GM12872 (cell line): Measurements from ENCODE around the gene DIRAS2.

Experiments used
- TF ChIP-seq, protein P1 (sequence below): IDR thresholded peaks from 3 replicates; pipeline ENCODE4 v1.5.1; 2011; ENCODE audit warnings: low read depth, mild to moderate bottlenecking, low read length, moderate library complexity; ENCODE audit not compliant: insufficient read depth

DIRAS2 gene

DNA sequence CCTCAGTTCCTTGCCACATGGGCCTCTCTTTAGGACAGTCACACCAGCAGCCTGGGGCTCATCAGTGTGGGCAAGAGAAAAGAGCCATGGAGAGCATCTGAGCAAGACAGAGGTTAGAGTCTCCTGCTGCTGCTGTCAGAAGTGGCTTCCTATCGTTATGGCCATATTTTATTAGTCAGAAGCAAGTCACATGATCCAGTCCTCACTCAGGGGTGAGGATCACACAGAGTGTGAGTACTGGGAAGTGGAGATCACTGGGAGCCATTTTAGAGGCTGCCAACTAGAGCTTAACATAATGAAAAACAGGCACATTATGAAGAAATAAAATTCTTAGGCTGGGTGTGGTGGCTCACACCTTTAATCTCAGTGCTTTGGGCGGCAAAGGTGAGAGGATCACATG, 62.0 kb downstream of the DIRAS2 start:
- TF ChIP-seq, protein P1, sequence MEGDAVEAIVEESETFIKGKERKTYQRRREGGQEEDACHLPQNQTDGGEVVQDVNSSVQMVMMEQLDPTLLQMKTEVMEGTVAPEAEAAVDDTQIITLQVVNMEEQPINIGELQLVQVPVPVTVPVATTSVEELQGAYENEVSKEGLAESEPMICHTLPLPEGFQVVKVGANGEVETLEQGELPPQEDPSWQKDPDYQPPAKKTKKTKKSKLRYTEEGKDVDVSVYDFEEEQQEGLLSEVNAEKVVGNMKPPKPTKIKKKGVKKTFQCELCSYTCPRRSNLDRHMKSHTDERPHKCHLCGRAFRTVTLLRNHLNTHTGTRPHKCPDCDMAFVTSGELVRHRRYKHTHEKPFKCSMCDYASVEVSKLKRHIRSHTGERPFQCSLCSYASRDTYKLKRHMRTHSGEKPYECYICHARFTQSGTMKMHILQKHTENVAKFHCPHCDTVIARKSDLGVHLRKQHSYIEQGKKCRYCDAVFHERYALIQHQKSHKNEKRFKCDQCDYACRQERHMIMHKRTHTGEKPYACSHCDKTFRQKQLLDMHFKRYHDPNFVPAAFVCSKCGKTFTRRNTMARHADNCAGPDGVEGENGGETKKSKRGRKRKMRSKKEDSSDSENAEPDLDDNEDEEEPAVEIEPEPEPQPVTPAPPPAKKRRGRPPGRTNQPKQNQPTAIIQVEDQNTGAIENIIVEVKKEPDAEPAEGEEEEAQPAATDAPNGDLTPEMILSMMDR = no peak

DNA sequence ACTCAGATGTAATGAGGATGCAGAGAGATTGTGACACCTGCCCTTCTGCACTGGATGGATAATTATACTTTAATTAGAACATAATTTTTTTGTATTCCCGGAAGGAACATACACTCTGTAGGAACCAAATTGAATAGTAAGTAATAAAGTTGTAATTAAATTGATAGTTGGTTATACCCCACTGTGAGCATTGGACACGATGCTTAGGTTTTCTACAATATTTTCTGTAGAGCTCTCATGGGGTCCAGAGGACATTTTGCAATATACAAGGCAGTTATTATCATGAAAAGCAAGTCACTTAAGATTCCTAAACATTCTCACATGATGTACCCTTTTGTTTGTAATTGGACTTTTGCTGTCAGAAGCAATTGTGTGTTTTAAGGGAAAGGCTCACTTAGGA, 63.4 kb downstream of the DIRAS2 start:
- TF ChIP-seq, protein P1 = no peak

DNA sequence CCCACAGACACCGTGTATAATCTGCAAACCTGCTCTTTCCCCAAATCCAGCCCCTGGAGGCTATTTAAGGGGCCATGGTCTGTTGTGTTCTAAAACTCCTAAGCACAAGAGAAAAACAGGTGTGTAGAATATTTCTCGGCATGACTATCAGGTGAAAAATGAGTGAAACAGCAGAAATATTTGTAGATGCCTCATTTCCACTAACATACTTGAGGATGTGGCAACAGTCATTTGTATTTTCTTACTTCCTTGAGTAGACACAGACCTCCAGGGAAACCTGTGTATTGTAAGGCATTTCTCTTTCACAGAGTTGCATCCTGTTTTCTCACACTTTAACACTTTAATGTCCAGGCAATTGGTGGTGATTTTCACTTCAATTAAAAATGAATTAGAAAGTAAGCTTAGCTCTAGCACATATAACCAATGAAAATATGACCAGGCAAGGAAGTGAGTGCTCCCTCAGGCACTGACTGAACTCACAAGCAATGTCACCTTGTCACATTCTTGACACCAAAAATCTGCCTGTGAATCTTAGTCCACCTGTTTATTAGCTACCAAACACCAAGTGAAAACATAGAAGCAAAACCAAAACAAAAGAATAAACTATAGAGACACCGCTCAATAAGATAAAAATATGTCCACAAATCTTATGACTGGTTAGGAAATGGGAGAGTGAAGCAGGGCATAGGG, 64.4 kb downstream of the DIRAS2 start:
- TF ChIP-seq, protein P1 = no peak

DNA sequence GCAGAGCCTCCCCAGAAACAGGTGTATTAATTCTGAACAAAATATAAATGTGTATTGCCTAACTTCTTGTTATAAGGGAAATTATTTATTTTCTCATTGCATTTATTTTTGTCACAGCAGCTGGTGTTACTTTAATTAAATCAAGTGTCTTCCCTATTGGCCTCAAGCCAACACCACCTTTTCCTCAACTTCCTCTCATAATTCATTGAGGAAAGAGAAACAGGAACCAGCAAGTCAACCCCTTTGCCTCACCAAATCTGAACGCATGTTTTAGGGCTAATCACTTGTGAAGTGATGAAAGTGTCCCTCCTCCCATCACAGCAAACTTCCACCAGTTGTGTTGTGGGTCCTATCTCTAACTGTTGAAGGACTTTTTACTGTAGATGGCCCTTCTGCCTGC, 73.1 kb downstream of the DIRAS2 start:
- TF ChIP-seq, protein P1 = no peak

DNA sequence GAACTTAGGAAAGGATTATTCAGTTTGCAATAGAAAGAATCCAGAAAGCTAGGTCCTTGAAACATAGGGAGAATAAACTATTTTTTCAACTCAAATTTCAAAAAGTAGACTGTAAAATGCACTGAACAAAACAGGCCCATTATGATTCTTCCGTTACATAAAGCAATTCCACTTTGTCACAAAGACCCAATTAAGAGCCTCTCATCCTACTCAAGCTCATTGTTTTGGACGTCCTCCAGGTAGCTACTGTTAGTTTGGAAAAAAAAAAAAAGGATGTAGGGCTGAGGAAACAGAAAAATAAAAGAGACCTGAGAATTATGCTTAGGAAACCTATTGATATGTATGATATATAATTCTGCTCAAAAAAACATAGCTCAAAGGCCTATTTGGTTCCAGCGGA, 74.0 kb downstream of the DIRAS2 start:
- TF ChIP-seq, protein P1 = no peak

DNA sequence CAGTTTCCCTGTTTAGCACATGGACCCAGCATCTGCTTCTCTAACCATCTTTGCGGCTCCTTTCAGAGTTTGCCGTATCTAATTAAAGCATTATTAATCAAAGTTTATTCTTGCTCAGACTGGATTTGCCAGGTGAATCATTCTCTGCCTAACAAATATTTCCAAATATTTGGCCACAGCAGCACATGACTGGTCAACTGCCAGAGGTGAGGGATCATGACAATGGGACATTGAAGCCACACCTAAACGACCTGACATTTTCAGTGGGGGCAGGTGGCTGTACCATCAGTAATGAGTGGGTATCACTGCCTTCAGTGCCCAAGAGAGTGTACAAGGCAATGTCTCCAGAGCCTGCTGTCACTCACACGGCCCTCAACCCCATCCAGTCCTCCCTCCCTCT, 80.4 kb downstream of the DIRAS2 start:
- TF ChIP-seq, protein P1 = no peak
